DMS 273 (cell line): ENCODE data around the gene MAP2.

ENCODE experiments used
- DNase-seq: peaks from one replicate; lab custom pipeline; 2025; ENCODE audit not compliant: unreplicated experiment; lab: John Stamatoyannopoulos, UW

MAP2 gene

GRCh38 chr2:209526561-209526960 is 102.7 kb downstream of the MAP2 start:
- DNase-seq: peak; percentile 44

GRCh38 chr2:209529579-209529978 is 105.7 kb downstream of the MAP2 start:
- no peak for DNase-seq

GRCh38 chr2:209532321-209532720 is 108.5 kb downstream of the MAP2 start:
- no peak for DNase-seq

GRCh38 chr2:209533391-209533790 is 109.5 kb downstream of the MAP2 start:
- no peak for DNase-seq

GRCh38 chr2:209534228-209534627 is 110.4 kb downstream of the MAP2 start:
- no peak for DNase-seq

- no peak for DNase-seq
These were observed 112.5 kb downstream of the MAP2 start for GRCh38 chr2:209536363-209536762.

GRCh38 chr2:209547726-209548125 is 123.9 kb downstream of the MAP2 start:
- DNase-seq: no peak

GRCh38 chr2:209549589-209549988 is 125.7 kb downstream of the MAP2 start:
- peak; percentile 8 for DNase-seq

GRCh38 chr2:209553913-209554312 is 130.1 kb downstream of the MAP2 start:
- no peak for DNase-seq

- DNase-seq: peak; percentile 80
These were observed 132.6 kb downstream of the MAP2 start for GRCh38 chr2:209556354-209556961.

- no peak for DNase-seq
These were observed 137.1 kb downstream of the MAP2 start for GRCh38 chr2:209560911-209561310.

GRCh38 chr2:209563453-209563852 is 139.6 kb downstream of the MAP2 start:
- DNase-seq: no peak

- DNase-seq: no peak
These were observed 141.0 kb downstream of the MAP2 start for GRCh38 chr2:209564816-209565215.

GRCh38 chr2:209565896-209566582 is 142.2 kb downstream of the MAP2 start:
- no peak for DNase-seq

GRCh38 chr2:209570194-209570593 is 146.3 kb downstream of the MAP2 start:
- DNase-seq: no peak

- no peak for DNase-seq
These were observed 150.7 kb downstream of the MAP2 start for GRCh38 chr2:209574515-209574914.

- peak; percentile 60 for DNase-seq
These were observed 153.8 kb downstream of the MAP2 start for GRCh38 chr2:209577376-209578357.

GRCh38 chr2:209578394-209579001 is 154.7 kb downstream of the MAP2 start:
- DNase-seq: no peak

GRCh38 chr2:209579230-209579749 is 155.4 kb downstream of the MAP2 start:
- DNase-seq: no peak

GRCh38 chr2:209581040-209581439 is 157.2 kb downstream of the MAP2 start:
- no peak for DNase-seq

- no peak for DNase-seq
These were observed 158.4 kb downstream of the MAP2 start for GRCh38 chr2:209582281-209582680.
